NCI-H2196 (cell line): Measurements from ENCODE around the gene MZT2A.
"Not testable (repeated sequence)": the region's sequence is repeated elsewhere in the genome, so short reads cannot be mapped to it uniquely, and the experiment has no call there.

Source experiments
- DNase-seq: peaks from one replicate; lab custom pipeline; 2025; ENCODE audit not compliant: unreplicated experiment; lab: John Stamatoyannopoulos, UW

The MZT2A gene

DNA sequence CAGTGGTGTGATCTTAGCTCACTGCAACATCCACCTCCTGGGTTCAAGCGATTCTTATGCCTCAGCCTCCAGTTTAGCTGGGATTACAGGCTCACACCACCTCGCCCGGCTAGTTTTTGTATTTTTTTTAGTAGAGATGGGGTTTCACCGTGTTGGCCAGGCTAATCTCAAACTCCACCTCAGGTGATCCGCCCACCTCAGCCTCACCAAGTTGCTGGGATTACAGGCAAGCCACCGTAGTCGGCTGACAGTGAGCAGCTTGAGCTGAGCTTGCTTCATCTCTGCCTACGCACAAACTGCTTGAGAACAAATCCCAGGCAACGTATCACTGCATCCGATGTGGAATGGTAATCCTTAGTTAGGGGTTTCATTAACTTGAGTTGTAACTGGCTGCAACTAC is 24.5 kb downstream of the MZT2A start:
- not testable (repeated sequence) for DNase-seq

DNA sequence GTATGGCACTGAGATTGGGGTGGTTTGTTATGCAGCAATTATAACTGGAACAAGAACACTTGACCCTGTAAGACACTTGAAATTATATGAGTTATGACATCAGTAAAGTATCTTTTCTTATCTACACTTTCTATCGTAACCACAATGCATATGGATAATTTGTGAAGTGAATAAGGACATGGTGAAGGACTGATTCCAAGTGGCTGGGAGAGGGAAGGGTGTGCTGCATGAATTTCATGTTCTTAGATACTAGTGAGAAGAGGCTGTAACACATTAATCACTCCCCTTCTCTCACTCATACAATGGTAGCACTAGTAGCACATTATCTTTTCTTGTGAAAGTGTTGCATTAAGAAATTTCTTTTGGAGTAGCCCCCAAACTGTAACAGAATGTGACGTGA is 37.3 kb downstream of the MZT2A start:
- DNase-seq, result not testable (repeated sequence)

DNA sequence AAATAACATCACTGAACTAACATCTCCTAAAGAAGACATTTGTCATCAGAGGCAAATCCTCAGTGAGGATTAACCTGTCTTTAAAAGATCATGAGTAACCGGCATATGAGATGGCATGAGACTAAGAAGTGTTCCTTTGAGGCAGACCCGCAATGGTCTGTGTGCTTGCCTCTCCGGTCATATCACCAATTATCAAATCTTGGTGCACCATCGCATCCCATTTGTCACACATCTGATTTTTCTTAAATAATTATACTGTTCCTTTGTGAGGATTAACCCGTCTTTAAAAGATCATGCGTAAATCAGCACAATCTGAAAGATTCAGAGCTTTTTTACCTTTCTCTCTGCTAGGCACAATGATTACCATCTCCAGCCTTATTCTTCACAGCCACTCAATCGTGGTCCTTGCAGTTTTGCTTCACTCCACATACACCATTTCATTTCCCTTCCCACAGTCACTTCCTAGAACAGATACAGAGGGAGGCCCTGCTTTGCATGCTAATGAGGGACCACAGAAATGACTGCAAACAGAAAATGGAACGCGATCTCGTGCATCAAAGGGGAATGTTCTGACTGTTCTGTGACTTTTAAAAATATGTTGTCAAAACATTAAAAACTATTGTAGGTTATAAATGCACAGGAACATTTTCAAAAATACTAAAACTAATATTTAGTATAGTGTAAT is 40.8 kb downstream of the MZT2A start:
- DNase-seq, result not testable (repeated sequence)

DNA sequence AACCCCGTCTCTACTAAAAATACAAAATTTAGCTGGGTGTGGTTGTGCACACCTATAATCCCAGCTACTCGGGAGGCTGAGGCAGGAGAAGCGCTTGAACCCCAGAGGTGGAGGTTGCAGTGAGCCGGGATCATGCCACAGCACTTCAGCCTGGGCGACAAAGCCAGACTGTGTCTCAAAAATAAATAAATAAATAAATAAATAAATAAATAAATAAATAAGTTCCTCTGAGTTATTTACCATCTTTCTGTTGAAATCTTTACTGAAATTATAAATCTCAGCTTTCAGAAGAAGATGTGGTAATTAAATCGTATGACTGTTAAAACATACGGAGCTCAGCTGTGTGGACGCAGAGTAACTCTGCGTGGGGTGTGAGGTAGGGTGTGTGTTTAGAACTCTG is 44.2 kb downstream of the MZT2A start:
- not testable (repeated sequence) for DNase-seq

DNA sequence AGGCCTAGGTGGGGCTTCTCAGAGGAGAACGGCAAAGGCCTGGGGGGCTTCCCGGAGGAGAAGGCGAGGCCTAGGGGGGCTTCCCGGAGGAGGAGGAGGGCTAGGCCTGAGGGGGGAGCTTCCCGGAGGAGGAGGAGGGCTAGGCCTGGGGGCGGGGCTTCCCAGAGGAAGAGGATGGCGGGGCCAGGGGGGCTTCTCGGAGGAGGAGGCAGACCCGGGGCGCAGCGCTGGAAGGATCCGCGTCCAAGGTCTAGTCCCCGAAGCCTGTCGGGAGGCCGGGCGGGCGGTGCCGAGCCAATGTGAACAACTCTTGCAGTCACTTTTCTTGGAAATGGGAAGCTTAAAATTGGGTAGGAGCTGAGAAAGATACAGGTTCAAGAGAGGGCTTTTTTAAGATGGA is 46.3 kb downstream of the MZT2A start:
- DNase-seq, result no peak

DNA sequence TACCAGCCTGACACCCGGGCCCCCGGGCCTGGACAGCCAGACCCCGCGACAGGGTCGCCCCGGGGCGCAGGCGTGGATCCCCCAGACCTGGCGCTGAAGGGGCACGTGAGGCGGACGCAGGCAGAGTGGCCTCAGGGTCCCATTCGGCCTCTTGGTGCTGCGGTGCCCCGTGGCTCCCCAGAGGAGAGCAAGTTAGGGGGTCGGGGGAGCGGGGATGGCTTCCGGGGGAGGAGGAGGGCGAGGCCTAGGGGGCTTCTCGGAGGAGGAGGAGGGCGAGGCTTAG is 46.7 kb downstream of the MZT2A start:
- not testable (repeated sequence) for DNase-seq

DNA sequence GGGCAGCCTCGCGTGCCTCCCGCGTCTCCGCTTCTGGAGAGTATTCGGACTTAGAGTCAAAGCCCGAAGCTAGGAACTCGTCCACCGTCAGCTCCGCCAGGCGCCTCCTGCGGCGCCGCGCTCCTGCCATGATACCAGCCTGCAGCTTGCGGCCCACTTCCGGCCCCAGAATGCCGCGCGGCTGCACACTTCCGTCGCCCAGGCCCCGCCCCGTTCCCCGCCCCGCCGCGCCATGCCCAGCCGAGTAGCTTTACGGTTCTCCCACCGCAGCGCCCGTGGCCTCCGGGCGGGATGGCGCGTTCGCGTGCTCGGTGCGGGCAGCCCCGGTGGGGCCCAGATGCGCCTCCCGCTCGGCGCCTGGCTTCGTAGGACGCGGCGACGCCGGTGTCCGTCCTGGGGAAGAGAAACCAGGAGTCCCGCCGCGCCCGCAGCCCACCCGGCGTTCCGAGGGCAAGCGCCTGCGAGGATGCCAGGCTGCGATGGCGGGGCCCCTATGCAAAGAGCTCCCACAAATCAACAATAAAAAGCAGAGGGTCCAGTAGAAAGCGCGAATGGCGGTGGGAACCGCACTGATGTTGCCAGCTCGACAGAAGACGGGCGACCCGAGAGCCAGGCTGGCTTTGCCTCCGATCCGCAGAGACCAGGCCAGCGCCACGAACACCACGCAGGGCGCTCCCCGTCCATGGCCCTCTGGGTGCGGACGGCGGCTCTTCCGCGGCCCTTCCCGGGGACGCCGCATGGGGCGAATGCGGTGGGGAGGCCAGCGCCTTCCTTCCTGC is 47.3 kb downstream of the MZT2A start:
- DNase-seq, result not testable (repeated sequence)

DNA sequence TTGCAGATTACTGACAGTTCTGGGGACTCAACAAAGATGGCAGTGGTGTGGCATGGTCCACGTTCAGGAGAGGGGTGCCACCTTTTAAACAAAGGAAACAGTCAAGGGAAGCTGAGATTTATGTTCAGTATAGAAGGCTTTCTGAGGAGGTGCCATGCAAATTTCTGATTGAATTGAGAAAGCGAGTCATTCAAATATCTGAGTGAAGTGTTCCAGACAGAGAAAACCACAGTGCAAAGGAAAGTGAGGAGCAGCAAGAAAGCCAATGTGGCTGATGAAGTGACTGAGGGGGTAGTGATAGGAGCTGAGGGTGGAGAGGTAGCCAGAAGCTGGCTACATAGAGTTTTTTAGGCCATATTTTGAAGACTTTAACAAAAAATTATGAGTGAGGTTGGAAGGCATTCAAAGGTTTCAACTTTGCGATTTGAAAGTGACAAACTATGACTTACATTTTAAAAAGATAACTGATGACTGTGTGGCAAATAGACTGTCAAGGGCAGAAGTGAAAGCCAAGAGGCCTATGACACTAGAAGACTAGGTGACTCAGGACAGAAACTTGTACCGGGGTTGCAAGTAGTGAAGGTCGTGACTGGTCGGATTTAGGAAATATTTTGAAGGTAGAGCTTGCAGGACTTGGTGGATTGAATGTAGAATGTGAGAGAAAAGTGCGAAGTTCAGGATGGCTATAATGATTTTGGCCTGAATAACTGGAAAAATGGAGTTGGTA is 51.3 kb downstream of the MZT2A start:
- not testable (repeated sequence) for DNase-seq
